NCI-H2029 (cell line): ENCODE results near the gene BUD31.
"Not testable (repeated sequence)": the region's sequence is repeated elsewhere in the genome, so short reads cannot be mapped to it uniquely, and the experiment has no call there.

Experiments used
- DNase-seq: peaks from one replicate; lab custom pipeline; 2025; lab: John Stamatoyannopoulos, UW

BUD31 gene

DNA sequence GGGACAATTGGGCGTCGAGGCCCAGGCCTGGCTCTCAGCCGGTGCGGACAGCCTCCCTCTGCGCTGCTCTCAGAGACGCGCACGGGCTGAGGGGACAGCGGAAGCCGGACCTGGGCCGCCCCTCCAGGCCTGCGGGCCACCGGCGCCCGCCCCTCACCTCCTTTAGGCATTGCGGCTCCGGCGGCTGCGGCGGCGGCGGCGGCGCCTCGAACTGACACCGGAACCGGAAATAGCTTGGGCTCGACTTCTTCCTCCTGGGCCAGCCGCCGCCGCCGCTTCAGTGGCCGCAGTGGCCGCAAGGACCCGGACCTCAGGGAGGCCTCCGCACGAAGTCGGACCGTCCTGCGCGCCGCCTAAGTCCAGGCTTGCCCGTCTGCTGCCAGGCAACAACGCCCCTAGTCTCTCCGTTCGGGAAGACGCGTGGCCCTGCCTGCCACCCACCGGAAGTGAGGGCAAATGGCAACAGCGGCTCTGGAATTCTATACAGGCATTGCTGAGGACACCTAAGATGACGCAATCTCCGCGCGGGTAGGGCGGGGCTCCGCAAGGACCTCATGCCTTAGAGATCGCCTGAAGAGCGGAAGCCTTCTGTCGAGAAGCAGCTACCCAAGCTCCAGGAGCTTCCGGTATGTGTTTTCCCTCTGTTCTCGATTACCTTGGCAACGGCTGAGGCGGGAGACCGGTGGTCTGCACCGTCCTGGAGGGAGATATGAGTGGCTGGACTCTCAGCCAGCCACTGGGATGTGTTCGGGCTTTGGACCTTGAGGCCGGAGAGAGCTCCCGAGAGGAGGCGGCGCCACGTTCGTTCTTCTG is at the start of gene BUD31, which contains the start of gene PDAP1:
TSS of gene BUD31 (plus strand) at position 591 of the 813 bp plus-strand sequence. CDS start 2,124 bp downstream, outside the sequence.
TSS of gene PDAP1 (minus strand) at position 219 of the 813 bp plus-strand sequence. CDS start at position 170, 49 bp downstream.
- peak; percentile 89 for DNase-seq

DNA sequence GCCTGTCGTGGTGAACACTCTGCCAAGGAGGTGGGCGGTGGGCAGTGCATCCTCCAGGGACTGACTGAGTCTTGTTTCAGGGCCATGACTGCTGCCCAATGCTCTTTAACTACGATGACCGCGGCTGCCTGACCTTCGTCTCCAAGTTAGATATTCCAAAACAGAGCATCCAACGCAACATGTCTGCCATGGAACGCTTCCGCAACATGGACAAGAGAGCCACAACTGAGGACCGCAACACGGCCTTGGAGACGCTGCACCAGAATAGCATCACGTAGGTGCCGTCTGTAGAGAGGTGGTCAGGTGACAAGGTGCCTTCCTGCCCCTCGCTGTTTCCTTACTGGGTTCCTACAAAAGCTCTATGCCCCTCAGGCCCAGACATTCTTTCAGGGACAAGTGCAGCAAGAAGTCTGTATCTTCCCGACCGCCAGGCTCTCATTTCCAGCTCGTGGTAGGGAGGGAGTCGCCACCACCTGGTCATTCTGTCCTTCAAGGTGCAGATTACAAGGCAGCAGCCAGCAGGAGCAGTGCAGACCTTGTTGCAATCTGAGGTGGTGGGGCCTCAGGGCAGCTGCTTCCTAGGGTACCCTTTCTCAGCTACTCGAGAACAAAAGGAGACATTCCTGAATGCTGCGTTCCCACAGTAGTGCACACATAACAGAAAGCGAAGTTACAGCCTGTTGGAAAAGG is 49.2 kb upstream of the BUD31 start:
- no peak for DNase-seq

DNA sequence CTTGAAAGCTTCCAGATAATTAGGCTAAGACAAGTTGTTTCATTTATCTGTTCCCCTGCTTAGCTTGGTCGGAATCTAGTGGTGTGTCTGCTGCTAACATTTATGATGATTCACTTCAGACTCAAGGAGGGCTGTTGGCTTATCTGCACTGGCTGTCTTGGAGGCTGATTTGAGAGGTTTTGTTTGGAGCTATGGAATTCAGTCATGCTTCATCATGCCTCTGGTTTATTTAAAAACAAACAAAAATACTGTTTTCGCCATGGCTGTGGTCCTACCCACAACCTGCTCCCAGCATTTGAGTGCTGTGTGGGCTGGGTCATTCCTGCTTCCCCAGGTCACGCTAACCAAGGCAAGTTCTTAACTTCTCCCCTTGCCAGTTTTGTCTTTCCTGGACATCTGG is 46.0 kb upstream of the BUD31 start:
- DNase-seq, result no peak

DNA sequence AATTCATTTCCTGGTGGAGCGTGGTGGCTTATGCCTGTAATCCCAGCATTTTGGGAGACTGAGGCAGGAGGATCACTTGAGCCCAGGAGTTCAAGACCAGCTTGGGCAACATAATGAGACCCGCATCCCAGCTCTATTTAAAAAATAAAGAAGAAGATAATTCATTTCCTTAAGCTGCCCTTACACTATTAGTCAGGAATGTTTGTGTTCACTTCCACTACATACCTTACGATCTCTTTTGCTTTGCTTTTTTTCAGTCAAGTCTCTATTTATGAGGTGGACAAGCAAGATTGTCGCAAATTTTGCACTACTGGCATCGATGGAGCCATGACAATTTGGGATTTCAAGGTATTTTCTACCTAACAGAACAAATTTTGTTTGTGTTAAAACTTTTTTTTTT is 45.5 kb upstream of the BUD31 start:
- no peak for DNase-seq

DNA sequence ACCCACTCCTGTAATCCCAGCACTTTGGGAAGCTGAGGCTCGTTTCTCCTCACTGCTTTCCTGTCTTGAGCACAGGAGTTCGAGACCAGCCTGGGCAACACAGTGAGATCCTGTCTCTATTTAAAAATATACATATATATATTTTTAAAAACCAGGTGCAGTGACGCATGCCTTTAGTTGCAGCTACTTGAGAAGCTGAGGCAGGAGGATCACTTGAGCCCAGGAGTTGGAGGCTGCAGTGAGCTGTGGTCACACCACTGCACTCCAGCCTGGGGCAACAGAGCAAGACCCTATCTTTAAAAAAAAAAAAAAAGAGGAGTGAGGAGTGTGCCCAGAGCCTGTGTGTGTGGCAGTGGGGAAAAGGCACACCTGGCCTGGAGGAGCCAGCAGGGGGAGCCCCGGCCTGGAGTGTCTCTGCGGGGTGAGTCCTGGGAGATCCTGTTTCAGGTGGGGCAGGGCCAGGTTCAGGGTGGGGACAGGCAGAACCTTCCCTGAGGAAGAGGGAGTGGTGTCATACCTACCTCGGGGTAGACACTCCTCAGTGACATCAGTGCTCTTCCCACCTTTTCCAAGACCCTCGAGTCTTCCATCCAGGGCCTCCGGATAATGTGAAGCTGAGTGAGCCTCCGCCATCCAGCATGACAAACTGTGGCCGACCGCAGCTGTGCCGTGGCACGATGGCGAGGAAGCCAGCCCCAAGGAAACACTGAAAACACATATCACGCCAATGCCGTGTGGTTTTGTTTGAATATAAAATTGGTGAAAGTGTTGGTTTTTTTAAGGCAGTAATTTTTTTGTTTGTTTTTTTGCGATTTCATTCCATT is 43.2 kb upstream of the BUD31 start:
- no peak for DNase-seq

DNA sequence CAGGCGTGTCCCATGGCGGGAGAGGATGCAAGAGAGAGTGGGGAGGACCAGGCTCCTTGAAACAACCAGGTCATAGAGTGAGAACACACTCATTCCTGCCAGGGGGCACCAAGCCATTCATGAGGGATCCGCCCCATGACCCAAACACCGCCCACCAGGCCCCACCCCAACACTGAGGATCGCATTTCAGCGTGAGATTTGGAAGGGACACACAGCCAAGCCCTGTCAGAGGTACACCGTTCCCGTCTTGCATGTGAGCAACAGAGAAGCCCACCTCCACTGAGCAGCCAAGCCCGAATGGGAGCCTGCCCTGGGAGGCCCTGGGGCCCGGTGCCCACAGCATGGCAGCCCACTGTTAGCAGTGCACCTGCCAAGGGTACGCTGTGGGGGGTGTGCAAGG is 42.1 kb upstream of the BUD31 start:
- DNase-seq, result no peak

DNA sequence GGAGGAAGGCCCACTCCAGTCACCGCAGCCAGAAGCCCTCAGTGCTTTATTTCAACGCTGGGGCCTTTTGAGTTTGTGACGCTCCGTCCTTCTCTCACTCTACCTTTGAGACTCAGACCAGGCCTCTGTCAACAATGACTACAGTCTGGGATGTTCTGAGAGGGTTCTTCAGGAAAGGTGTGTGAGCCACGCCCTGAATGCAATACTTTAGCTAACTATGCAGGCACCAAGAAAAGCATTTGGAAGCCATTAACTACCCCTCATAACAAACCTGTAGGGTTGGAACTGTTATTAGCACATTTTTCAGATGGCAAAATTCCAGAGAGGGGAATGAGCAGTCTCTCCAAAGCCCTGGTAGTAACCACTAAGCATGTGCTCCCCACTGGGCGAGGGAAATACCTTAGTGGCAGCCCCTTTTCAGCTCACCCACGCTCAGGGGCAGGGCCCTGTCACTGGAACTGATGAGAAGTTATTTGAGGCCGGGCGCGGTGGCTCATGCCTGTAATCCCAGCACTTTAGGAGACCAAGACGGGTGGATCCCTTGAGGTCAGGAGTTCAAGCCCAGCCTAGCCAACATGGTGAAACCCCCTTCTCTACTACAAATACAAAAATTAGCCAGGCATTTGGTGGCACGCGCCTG is 39.9 kb upstream of the BUD31 start:
- no peak for DNase-seq

DNA sequence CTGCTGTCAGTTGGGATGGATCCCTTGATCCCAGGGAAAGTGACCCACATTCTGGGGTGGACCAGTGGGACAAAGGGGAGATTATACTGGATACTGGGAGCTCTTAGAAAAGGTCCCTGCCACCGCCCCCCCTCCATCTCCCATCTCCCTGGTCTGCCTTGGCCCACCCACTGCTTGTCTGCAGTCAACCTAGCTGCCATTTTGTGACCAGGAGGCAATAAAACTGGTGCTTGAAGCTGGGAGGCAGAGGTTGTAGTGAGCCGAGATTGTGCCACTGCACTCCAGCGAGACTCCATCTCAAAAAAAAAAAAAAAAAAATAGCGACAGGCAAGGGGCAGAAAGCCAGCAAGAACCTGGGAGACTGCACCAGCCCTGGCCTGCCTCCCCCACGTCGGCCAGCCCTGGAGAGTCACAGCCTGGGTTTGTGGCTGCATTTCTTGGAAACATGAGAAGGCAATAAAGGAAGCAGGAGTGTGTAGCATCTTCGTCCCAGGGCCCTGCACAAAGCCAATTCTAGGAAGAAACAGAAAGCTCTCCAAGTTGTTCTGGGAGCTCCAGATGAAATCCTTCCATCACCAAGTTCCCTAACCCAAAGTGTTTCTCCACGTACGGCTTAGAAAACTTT is 38.9 kb upstream of the BUD31 start:
- no peak for DNase-seq

DNA sequence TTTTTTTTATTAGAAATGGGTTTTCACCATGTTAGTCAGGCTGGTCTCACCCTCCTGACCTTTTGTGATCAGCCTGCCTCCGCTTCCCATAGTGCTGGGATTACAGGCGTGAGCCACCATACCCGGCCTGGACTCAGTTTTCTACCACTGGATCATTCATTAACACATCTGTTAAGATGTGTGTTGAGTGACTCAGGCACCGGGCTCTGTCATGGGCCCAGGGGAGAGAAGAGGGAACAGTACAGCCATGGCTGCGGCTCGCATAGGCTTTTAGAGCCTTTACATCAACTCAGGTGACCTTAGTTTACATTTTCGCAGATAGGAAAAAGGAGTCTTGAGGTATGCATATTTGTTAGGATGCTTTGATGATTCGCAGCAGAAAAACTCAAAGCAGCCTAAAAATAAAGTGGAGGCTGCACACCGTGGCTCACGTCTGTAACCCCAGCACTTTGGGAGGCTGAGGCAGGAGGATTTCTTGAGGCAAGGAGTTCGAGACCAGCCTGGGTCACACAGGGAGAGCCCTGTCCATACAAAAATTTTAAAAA is 37.3 kb upstream of the BUD31 start:
- no peak for DNase-seq

DNA sequence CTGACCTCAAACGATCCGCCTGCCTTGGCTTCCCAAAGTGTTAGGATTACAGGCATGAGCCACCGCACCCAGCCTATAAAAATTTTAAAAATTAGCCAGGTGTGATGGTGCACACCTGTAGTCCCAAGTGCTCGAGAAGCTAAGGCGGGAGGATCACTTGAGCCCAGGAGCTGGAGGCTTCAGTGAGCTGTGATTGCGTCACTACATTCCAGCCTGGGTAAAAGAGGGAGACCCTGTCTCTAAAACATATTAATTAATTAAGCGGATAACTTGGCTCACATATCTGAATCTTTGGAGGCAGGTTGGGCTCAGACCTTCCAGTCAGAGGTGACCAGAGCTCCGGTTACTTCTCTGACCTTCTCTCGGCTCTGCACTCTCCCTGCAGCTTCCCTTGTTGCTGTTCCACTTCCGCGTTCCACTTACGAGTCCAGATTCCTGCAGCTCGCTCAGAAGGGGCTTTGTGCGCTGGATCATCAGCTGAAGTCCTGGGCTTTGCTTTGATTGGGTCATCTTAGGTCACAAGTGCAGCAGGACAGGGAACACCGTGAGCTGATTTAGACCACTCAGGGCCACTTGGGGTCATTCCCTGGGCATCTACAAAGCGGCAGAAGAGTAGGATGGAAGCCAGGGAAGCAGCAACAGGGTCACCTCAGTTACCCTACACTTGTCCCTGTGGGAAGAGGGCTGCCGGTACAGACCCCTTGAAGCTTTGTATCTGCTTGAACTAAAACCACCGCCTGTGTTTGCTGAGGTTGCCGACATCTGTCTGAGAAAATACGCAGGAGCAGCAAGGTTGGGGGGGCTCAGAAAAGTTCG is 36.3 kb upstream of the BUD31 start:
- peak; percentile 30 for DNase-seq

DNA sequence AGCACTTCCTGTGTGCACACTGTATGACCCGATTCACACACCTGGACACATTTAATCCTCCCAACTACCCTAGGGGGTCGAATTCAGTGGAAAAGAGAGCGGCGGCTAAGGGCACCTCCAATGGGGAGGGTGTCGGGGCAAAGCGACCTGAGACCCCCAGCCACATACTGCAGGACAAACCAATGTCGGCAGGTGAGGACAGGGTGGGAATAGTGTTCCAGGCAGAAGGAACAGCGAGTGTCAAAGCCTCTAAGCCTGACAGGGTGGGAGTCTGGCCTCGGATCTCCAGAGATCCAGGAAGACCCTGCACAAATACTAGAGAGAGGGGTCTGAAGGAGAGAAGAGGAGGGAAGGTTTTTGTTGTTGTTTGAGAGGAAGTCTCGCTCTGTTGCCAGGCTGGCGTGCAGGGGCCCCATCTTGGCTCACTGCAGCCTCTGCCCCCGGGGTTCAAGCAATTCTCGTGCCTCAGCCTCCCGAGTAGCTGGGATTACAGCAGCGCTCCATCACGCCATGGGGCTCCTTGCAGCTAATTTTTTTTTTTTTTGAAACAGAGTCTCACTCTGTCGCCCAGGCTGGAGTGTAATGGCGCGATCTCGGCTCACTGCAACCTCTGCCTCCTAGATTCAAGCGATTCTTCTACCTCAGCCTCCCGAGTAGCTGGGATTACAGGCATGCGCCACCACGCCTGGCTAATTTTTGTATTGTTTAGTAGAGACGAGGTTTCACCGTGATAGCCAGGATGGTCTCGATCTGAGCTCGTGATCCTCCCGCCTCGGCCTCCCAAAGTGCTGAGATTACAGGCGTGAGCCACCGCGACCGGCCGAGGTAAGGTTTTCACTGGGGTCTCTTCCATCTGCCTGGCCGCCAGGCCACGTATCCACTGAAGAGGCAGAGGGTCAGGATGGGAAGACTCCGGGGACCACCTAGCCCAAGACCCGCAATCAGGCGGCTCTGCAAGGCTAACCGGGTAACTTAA is 35.4 kb upstream of the BUD31 start:
- DNase-seq, result no peak

DNA sequence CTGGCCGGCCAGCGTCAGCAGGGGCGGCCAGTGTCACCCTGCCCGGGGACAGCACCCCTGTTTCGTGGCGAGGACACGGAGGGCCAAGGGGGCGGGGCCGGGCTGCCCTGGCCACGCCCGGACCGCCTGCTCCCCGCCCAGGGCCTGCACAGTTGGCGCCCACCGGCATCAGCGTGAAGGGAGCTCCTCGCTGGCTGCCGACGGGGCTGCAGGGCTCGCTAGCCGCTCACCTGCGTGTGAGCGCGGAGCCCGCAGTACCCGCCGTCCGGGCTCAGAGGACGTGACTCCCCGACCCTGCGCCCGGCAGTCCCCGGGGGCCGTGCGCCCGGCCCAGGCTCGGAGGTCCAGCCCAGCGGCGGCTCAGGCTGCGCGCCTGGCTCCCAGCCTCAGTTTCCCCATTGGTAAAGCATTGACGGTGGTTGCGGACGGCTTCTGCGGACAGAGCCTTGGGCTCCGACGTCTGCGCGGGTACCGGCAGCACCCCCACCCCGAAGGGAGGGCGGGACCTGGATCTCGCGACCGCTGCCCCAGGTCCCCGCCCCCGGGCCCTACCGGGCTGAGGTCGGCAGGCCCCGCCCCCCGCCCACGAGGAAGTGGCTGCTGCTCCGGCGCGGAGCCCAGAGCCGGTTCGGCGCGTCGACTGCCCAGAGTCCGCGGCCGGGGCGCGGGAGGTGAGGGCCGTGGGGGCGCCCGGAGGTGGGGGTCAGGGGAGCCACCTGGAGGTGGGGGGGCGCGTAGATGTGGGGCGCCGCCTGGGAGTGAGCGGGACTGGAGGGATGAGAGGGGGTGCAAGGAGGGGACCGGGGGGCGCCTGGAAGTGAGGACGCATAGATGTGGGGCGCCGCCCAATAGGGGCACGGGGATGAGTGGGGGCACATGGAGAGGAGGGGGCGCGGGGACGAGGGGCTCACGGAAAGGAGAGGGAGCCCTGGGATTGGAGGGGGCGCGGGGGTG is 34.4 kb upstream of the BUD31 start, which contains the start of gene ARPC1B:
TSS of gene ARPC1B (plus strand) at position 620 of the 954 bp plus-strand sequence. CDS start 10,985 bp downstream, outside the sequence.
- peak; percentile 73 for DNase-seq

DNA sequence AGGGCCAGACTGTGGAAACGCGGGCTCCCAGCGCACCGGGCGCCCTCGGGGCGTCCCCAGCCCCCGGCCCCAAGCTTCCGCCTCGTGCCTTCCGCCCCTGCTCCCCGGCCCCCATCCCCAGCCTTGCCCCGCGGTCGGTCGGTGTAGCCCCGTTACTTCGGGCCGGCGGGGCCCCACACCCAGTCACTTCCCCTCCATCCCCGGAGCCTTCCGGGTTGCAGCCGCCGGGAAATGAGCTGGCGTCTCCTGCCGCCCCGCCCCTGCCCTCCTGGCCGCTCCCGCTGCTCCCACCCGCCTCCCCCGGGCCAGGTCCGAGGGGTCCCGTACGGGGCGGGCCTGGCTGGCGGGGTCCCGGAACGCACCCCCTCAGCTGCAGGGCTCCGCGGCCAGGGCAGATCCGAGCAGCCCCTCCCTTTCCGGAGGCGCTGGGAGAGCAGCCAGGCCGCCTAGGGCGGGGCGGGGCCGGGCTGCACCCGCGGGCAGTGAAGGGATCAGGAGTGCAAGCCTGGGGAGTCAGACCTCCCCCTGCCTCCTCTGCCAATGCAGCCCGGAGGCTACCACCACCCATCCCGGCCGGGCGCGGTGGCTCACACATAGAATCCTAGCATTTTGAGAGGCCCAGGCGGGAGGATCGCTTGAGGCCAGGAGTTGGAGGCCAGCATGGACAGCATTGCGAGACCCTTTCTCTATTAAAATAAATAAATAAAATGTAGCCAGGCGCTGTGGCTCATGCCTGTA is 33.5 kb upstream of the BUD31 start:
- DNase-seq, result peak; percentile 52

DNA sequence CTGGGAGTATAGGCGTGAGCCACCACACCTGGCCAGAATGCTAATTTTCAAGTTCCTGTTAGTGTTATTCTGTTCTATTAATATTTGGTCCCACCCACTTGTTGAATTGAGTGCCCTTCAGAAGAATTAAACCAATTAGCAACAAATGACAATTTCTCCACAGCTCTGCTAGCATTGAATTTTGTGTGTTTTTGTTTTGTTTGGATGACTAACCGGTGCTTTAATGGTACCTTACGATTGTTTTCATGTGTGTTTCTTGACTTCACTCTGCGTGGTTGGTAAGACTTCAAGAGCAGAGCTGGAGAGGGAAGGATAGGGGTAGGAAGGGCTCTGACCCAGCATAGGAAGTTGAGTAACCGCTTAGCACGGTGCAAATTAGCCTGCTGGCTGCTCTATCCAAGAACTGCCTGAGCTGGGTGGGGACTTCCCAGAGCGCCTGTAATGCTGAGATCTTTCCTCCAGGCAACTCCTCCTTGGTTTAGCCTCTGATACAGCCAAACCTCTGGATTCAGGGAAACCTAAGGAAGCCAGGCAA is 29.7 kb upstream of the BUD31 start:
- no peak for DNase-seq

DNA sequence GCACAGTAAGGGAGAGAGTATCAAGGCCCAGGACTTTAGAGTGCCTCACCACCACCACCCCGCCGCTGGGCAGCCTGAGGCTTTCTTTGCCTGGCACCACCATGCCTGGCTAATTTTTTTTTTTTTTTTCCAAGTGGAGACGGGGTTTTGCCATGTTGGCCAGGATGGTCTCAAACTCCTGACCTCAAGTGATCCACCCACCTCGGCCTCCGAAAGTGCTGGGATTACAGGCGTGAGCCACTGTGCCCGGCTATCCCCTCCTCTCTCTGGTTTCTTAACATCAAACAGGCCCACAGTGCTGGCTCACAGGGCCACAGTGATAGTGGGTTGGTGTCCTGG is 29.1 kb upstream of the BUD31 start:
- DNase-seq, result not testable (repeated sequence)

DNA sequence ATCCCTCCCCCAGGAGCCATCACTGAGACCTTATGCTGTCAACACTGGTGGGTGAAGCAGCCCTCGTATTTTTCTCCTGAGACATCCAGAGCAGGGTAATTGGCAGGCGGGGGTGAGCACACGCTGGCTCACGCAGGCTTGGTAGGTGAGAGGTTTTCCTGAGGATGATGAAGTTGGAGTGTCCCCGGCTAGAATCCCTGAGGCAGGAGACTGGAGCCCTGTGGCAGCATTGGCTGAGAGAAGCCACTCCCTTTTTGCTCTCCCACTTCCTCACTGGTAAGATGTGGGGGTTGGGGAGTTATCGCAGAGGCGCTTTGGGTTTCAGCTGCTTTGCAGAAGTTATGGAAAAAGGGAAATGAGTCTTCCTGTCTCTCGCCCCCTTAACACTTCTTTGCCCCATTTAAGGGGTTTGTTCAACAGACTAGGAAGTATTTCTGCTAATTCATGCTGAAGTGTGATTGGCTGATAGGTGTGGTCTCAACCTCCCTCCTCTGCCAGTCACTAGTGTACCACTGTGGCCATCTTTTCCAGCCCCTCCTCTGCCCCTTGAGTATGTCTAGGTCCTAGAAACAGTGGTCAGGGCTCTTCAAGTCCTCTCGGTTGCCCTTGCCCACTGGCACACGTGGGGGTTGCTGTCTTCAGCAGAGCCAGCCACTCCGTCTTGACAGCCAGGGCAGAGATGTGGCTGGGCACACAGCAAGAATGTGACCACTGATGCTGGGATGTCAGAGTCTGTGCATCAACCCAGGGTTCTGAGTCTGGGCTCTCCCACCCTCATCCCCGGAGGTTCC is 28.5 kb upstream of the BUD31 start:
- DNase-seq, result no peak
